ENCODE measurements around the gene BDNF.

Gene BDNF

GRCh38 chr11:27705873-27706820, 5.9 kb upstream of the BDNF start:
- no peak for DNase-seq

- no peak for DNase-seq
Observed at GRCh38 chr11:27703481-27703880, 3.2 kb upstream of the BDNF start.

- DNase-seq = no peak
Observed at GRCh38 chr11:27702811-27703210, 2.6 kb upstream of the BDNF start.

- no peak for DNase-seq
Observed at GRCh38 chr11:27701355-27702105, 1.3 kb upstream of the BDNF start.

GRCh38 chr11:27699926-27700350, 317 bp downstream of the BDNF start:
- DNase-seq = no peak

GRCh38 chr11:27699242-27699925, 871 bp downstream of the BDNF start:
- no peak for DNase-seq

- DNase-seq = peak; percentile 48
Observed at GRCh38 chr11:27698872-27699241, 1.4 kb downstream of the BDNF start.

GRCh38 chr11:27697679-27698275, 2.5 kb downstream of the BDNF start:
- no peak for DNase-seq

GRCh38 chr11:27696961-27697360, 3.3 kb downstream of the BDNF start:
- DNase-seq = no peak

GRCh38 chr11:27696115-27696514, 4.1 kb downstream of the BDNF start:
- no peak for DNase-seq

- peak; percentile 9 for DNase-seq
Observed at GRCh38 chr11:27694992-27695391, 5.3 kb downstream of the BDNF start.

- no peak for DNase-seq
Observed at GRCh38 chr11:27693398-27693797, 6.9 kb downstream of the BDNF start.

- no peak for DNase-seq
Observed at GRCh38 chr11:27692781-27693180, 7.5 kb downstream of the BDNF start.

- DNase-seq = no peak
Observed at GRCh38 chr11:27688076-27688475, 12.2 kb downstream of the BDNF start.

GRCh38 chr11:27681664-27682063, 18.6 kb downstream of the BDNF start:
- no peak for DNase-seq

- DNase-seq = no peak
Observed at GRCh38 chr11:27679136-27680015, 20.9 kb downstream of the BDNF start.

GRCh38 chr11:27678242-27678641, 22.0 kb downstream of the BDNF start:
- DNase-seq = no peak

- DNase-seq = no peak
Observed at GRCh38 chr11:27677108-27677507, 23.1 kb downstream of the BDNF start.

- peak; percentile 55 for DNase-seq
Observed at GRCh38 chr11:27673979-27674663, 26.1 kb downstream of the BDNF start.

- DNase-seq = no peak
Observed at GRCh38 chr11:27672836-27673464, 27.3 kb downstream of the BDNF start.

All from DMS79 treated with DMSO at 0.1 percent for 48 hours (cell line).